ENCODE data around the gene NSUN5.

DNA sequence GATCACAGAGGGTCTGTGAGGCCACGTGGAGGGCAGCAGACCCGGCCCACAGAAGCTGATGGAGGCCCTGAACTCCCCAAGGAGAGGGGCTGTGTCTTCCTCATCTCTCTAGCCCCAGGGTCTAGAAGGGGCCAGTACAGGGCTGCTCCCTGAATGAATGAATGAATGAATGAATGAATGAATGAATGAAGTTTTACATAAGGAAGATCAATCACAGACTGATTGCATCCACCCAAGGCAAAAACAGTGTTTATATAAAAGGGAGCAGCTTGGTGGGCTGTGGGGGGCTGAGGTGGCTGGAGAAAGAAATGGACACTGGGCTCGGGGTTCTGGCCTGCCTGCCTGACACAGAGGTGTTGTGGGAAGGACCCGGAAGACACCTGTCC lies 4.9 kb upstream of the NSUN5 start:
- TF ChIP-seq KLF10 (tag by site-specific recombination; IDR thresholded peaks at IDR 0.05) (no peak), ZNF350 (tag by site-specific recombination; IDR thresholded peaks at IDR 0.05) (no peak), ZNF266 (tag by site-specific recombination; IDR thresholded peaks at IDR 0.05; ENCODE audit: low read depth) (no peak), ZNF114 (tag by site-specific recombination; IDR thresholded peaks at IDR 0.05) (no peak), ZNF776 (tag by site-specific recombination; IDR thresholded peaks at IDR 0.05; ENCODE audit: borderline replicate concordance) (no peak), ZBTB21 (tag by site-specific recombination; IDR thresholded peaks at IDR 0.05) (no peak), ZNF37A (tag by site-specific recombination; IDR thresholded peaks at IDR 0.05) (no peak)
- TF ChIP-seq, protein P1, sequence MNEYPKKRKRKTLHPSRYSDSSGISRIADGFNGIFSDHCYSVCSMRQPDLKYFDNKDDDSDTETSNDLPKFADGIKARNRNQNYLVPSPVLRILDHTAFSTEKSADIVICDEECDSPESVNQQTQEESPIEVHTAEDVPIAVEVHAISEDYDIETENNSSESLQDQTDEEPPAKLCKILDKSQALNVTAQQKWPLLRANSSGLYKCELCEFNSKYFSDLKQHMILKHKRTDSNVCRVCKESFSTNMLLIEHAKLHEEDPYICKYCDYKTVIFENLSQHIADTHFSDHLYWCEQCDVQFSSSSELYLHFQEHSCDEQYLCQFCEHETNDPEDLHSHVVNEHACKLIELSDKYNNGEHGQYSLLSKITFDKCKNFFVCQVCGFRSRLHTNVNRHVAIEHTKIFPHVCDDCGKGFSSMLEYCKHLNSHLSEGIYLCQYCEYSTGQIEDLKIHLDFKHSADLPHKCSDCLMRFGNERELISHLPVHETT (tag by site-specific recombination; IDR thresholded peaks at IDR 0.05), result no peak
